Lower leg skin (tissue), 4 donors: ENCODE results near the gene PTPRN2. TPM values are rescaled to one million over a fixed set of nuclear protein-coding genes. Genes with fewer than 3 reads are reported as not detected.

ENCODE experiments used
- DNase-seq, 2 donors: peaks; one replicate each; pipeline ENCODE4 v3.0.0-alpha.2; 2019; ENCODE audit warnings: low spot score in 2 of 2
- H3K4me3 ChIP-seq: fragments of 200-600 bp; sonication (generic); 2 replicates; pipeline ENCODE4 v1.5.1; 2017; ENCODE audit warnings: mild to moderate bottlenecking, low read depth; ENCODE audit not compliant: poor library complexity, severe bottlenecking
- POLR2A ChIP-seq, 2 donors: fragments of 450-650 bp; IDR thresholded peaks; one replicate each; pipeline ENCODE4 v1.6.1; 2016 to 2017; ENCODE audit warnings: antibody characterized with exemption in 2 of 2, mild to moderate bottlenecking in 1 of 2, moderate library complexity in 1 of 2
- WGBS, 2 donors: methylation state at CpG; one replicate each; pipeline ENCODE4 v1.1.5; 2018; 5-methylcytosine and 5-hydroxymethylcytosine counted together
- intact Hi-C: fragments of 100-400 bp; cut with DNase I; formaldehyde crosslinking; loops from one replicate; pipeline ENCODE4 v1.15.0; 2023; ENCODE audit warnings: low total_unique reads
- total RNA-seq, 4 donors: library from RNA; depleted of rRNA; stranded (reverse); fragments of >200 nt; gene quantifications; one replicate each; pipeline ENCODE4 v1.1.0, GENCODE V29; 2016
- TF ChIP-seq, protein P1 (sequence below), 3 donors: fragments of 450-650 bp; IDR thresholded peaks; one replicate each; pipeline ENCODE4 v1.5.1; 2016; ENCODE audit warnings: antibody characterized with exemption in 3 of 3, mild to moderate bottlenecking in 3 of 3, moderate library complexity in 2 of 3

The PTPRN2 gene
- total RNA-seq, 4 donors from 2014 or later = 0.11 to 1.6 (median 0.92) TPM

DNA sequence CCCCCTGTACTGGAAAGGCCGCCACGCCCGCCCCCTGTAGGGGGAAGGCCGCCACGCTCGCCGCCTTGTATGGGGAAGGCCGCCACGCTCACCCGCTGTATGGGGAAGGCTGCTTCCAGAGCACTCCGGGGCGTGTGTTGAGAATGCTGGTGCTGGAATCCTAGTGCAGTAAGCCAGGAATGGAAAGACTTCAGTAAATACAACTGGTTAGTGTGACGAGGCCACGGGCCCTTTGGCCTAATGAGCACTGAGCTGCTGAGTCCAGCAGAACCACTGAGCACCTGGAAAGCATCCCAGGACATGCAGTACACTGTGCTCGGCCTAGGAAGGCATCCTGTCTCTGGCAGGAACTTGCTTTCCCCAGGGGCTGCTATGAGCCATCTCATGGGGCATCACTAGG, 398.9 kb downstream of the PTPRN2 start:
- DNase-seq = no peak

DNA sequence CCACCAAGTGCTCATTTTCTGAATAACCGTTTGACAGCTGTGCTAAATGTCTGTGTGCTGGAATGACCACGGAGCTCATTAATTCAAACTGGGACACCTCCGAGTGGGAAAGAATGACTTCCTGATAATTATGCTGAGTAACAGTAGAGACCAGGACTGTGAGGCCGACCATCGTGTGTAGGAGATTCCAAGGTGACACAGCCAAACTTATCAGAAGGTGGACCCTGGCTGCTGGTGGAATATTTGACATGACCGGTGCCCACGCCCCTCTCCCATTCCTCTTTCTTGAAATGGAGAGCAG, 400.0 kb downstream of the PTPRN2 start:
- DNase-seq = no peak
- WGBS, 2 donors = 70 to 81% methylated on average over 7 of the region's 7 CpGs
- TF ChIP-seq, protein P1, sequence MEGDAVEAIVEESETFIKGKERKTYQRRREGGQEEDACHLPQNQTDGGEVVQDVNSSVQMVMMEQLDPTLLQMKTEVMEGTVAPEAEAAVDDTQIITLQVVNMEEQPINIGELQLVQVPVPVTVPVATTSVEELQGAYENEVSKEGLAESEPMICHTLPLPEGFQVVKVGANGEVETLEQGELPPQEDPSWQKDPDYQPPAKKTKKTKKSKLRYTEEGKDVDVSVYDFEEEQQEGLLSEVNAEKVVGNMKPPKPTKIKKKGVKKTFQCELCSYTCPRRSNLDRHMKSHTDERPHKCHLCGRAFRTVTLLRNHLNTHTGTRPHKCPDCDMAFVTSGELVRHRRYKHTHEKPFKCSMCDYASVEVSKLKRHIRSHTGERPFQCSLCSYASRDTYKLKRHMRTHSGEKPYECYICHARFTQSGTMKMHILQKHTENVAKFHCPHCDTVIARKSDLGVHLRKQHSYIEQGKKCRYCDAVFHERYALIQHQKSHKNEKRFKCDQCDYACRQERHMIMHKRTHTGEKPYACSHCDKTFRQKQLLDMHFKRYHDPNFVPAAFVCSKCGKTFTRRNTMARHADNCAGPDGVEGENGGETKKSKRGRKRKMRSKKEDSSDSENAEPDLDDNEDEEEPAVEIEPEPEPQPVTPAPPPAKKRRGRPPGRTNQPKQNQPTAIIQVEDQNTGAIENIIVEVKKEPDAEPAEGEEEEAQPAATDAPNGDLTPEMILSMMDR (IDR thresholded peaks at IDR 0.05) = no peak
- TF ChIP-seq POLR2A (IDR thresholded peaks at IDR 0.05) = no peak
- intact Hi-C loops = no loop called here
- H3K4me3 ChIP-seq = no peak overlapping the region

More for the DNA sequence above, 398.9 kb downstream of the PTPRN2 start:
- intact Hi-C loops = no loop called here
- H3K4me3 ChIP-seq = no peak overlapping the region
- TF ChIP-seq, protein P1 (IDR thresholded peaks at IDR 0.05) = no peak
- no peak for TF ChIP-seq POLR2A (IDR thresholded peaks at IDR 0.05)
- WGBS, 2 donors = 91 to 94% methylated on average over 15 of the region's 15 CpGs

DNA sequence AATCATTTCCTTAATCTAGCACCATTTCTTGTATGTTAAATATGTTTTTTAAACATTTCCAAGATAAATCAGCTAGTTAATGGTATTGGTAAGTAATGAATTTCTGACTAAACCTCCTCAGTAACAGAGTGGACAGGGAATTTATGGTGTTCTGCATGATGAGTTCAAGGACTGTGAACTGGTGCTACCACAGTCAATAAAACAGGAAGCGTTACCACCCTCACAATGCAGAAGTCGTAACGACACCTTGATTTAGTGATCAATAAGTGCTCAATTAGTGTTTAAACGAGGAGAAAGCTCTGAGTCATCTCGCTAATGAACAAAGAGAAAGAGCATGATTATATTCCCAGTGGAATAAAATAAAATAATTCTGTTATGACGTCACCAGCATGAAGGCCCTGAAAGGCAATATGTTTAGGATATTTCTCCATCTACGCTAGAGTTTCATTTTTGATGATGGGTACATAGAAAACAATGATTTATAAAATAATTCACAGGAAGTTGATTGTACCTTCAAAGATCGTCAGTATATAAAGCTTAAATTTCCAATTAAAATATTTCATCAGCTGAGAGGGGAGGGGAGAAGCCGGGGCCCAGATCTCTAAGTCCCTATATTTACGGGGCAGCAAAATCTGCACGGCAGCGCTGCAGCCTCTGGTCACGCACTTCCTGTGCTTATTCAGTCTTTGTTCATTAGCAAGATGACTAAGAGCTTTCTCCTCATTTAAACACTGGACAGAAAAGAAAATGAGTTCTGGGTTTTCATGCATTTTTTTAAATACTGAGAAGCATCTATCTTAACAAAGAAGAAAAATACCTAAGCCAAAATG, 400.5 kb downstream of the PTPRN2 start:
- intact Hi-C loops = no loop called here
- no peak for DNase-seq
- TF ChIP-seq, protein P1 (IDR thresholded peaks at IDR 0.05) = no peak
- no peak for TF ChIP-seq POLR2A (IDR thresholded peaks at IDR 0.05)
- no peak overlapping the region for H3K4me3 ChIP-seq
- WGBS, 2 donors = 64 to 65% methylated on average over 13 of the region's 13 CpGs

DNA sequence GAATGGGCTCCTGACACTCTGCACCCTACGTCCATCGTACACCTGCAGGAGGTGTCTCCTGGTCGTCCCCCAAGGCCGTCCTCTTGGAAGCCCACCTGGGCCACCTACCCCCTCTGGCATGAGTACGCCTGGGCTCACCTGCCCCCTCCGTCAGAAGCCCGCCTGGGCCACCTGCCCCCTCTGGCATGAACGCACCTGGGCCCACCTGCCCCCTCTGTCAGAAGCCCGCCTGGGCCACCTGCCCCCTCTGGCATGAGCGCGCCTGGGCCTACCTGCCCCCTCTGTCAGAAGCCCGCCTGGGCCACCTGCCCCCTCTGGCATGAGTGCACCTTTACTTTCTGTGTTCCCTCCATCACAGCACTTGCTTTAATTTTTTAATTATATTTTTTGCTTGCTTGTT, 401.2 kb downstream of the PTPRN2 start:
- H3K4me3 ChIP-seq = no peak overlapping the region
- no peak for TF ChIP-seq POLR2A (IDR thresholded peaks at IDR 0.05)
- TF ChIP-seq, protein P1 (IDR thresholded peaks at IDR 0.05) = no peak
- no peak for DNase-seq
- WGBS, 2 donors = 88 to 93% methylated on average over 12 of the region's 12 CpGs
- intact Hi-C loops = no loop called here

DNA sequence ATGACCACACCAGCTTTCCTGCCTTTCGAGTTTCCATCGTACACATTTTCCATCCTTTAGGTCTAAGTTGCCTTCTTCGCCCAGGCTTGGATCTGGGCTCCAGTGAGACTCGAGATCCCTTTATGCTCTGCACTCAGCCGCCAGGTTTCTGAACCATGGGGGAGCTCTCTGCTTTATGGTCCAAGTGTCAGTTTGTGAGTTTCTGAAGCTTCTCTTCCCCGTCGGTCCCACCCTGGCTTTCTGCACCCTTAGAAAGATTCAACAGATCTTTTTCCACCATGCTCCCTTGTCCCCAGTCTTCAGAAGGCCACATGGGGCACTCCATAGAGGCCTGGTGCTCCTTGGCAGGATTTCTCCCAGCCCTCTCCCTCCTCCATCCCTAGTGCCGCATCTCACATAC, 402.0 kb downstream of the PTPRN2 start:
- H3K4me3 ChIP-seq = no peak overlapping the region
- WGBS, 2 donors = 88 to 91% methylated on average over 8 of the region's 8 CpGs
- intact Hi-C loops = no loop called here
- no peak for DNase-seq
- TF ChIP-seq POLR2A (IDR thresholded peaks at IDR 0.05) = no peak
- TF ChIP-seq, protein P1 (IDR thresholded peaks at IDR 0.05) = no peak

DNA sequence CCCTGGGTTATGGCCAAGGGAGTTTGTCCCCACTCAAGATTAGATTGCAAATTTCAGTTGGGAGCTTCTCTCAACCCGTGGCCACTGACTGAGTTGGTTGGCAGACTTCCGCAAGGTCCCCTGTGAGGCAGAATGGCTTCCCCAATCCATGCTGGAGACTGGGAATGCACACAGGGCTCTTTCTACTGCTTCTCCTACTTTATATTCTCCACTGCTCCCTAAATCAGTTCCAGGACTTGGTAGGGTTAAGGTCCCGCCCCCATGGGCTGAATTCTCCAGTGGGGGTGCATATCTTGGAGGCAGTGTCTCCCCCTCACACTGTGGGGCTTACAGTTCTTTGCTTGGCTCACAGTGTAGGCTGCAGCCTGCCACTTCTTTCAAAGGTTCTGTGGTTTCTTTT, 404.2 kb downstream of the PTPRN2 start:
- H3K4me3 ChIP-seq = no peak overlapping the region
- WGBS, 2 donors = 73 to 77% methylated on average over 3 of the region's 3 CpGs
- TF ChIP-seq, protein P1 (IDR thresholded peaks at IDR 0.05) = no peak
- no peak for TF ChIP-seq POLR2A (IDR thresholded peaks at IDR 0.05)
- intact Hi-C loops = no loop called here
- DNase-seq = no peak
